ENCODE data around the gene PDAP1. TPM values are rescaled to one million over a fixed set of nuclear protein-coding genes. Genes with fewer than 3 reads are reported as not detected.

The PDAP1 gene
- total and polyA plus RNA-seq, 2 of the 4 experiments (the other 2 are of a cell fraction), result 40.3 to 193 TPM

- peak overlapping the region; percentile 64; the same call in 1 of the 2 replicates for H2AK5ac ChIP-seq (ENCODE audit: low read depth, low read length)
- H3K27ac ChIP-seq (ENCODE audit: insufficient read depth, low read length), result peak overlapping the region; percentile 43; the same call in 1 of the 2 replicates
- dilution Hi-C loops (cut with HindIII; ENCODE audit: low sequenced_read_pairs, unreplicated experiment), result no loop called here
- peaks cover 14% of the 10 kb centered on the region for H3K4me1 ChIP-seq (ENCODE audit: control insufficient read depth, insufficient read depth, low read length)
- in situ Hi-C loops (cut with MboI; ENCODE audit: low sequenced_read_pairs), result no loop called here
- H2AFZ ChIP-seq (replicated peaks; ENCODE audit: low read length, poor library complexity), result peak overlapping the region; percentile 40
- no peak overlapping the region for H3K4me3 ChIP-seq (ENCODE audit: insufficient read depth, low read depth, low read length)
- peaks cover 6% of the 10 kb centered on the region for H3K36me3 ChIP-seq (ENCODE audit: control insufficient read depth, insufficient read depth, low read length)
- H3K4ac ChIP-seq (ENCODE audit: low read depth, low read length), result peak overlapping the region; percentile 64
- H4K8ac ChIP-seq (ENCODE audit: low read depth in 2 of 2, low read length in 2 of 2), result peak overlapping the region in 1 of 2 experiments; percentile 73; a peak in 2 of 4 replicates
- POLR2A ChIA-PET (ENCODE audit: unreplicated experiment), result interaction anchor here (0.6 to 1.2 kb wide), 2 partner anchors 21 to 52 kb away, joined by 3 to 4 read pairs; no protein-coding TSS in a partner anchor
- peak overlapping the region; percentile 85 for H2BK5ac ChIP-seq (ENCODE audit: low read depth, low read length, poor library complexity, severe bottlenecking)
- 0 out of 2 replicates have a peak overlapping the region, but pooled peaks have one; percentile 11 for H3K14ac ChIP-seq (replicated peaks; ENCODE audit: low read depth, low read length)
- DNase-seq (peak; percentile 88), ATAC-seq (ENCODE audit: low read depth) (peak; percentile 45)
- H2BK20ac ChIP-seq (ENCODE audit: low read depth, low read length), result no peak overlapping the region
- H3K23ac ChIP-seq (ENCODE audit: low read depth, low read length), result peak overlapping the region; percentile 66; the same call in 1 of the 2 replicates
- 55% methylated on average over 2 of the region's 7 CpGs; no CpG with 5 or more reads in 1 of the 2 experiments for WGBS, 2 experiments (ENCODE audit: extremely low coverage in 2 of 2, insufficient read length in 1 of 2)
- H2BK120ac ChIP-seq (ENCODE audit: low read depth, low read length), result no peak overlapping the region
- H3K9me1 ChIP-seq (ENCODE audit: insufficient read depth, low read length), result peaks cover 13% of the 10 kb centered on the region
- H3K4me2 ChIP-seq (ENCODE audit: low read depth, low read length), result peak overlapping the region; percentile 30; the same call in 1 of the 2 replicates
- H2AK9ac ChIP-seq (replicated peaks; ENCODE audit: low read depth, low read length, poor library complexity), result peak overlapping the region; percentile 87
- peaks cover 52% of the 10 kb centered on the region for H4K20me1 ChIP-seq (ENCODE audit: insufficient read depth, low read length)
- no peak overlapping the region for H2BK15ac ChIP-seq (ENCODE audit: low read depth, low read length)
- CTCF ChIA-PET, result no interaction called here
- no peak overlapping the region for H3K9ac ChIP-seq (ENCODE audit: low read depth, low read length)
- no peaks in the 10 kb centered on the region for H3K9me3 ChIP-seq (ENCODE audit: control insufficient read depth, insufficient read depth, low read length)
- no peak overlapping the region for H3K18ac ChIP-seq (ENCODE audit: low read depth, low read length)
- no peaks in the 10 kb centered on the region for H3K27me3 ChIP-seq (ENCODE audit: control insufficient read depth, insufficient read depth, low read length)
- TF ChIP-seq MXI1 (IDR thresholded peaks at IDR 0.05; ENCODE audit: borderline replicate concordance, low read depth, low read length), result no peak
- TF ChIP-seq RAD21 (IDR thresholded peaks at IDR 0.05; ENCODE audit: low read length), result no peak
- peak; percentile 23; the same call in 1 of the 2 replicates for TF ChIP-seq MAZ (IDR thresholded peaks at IDR 0.05; ENCODE audit: borderline replicate concordance, low read depth, low read length)
- TF ChIP-seq POLR2A (IDR thresholded peaks at IDR 0.05; ENCODE audit: low read depth, low read length), result no peak
- no peak for TF ChIP-seq MAFK (IDR thresholded peaks at IDR 0.05; ENCODE audit: low read depth, low read length)
- TF ChIP-seq CEBPB (IDR thresholded peaks at IDR 0.05; ENCODE audit: low read depth, low read length), result peak; percentile 67
- peaks cover 20 to 69% of the 10 kb centered on the region in 2 experiments for H3K79me1 ChIP-seq (ENCODE audit: low read depth in 1 of 2, low read length in 2 of 2)
- peak overlapping the region; percentile 44; the same call in 1 of the 2 replicates for H4K91ac ChIP-seq (ENCODE audit: insufficient read depth, low read depth, low read length)
- no peak overlapping the region for H3K56ac ChIP-seq (ENCODE audit: extremely low read depth, insufficient read depth, low read length)
- BruUV-seq (replicated peaks), result no TSS peak
- 0 out of 2 replicates have a peak overlapping the region, but pooled peaks have one; percentile 21 for H4K5ac ChIP-seq (ENCODE audit: low read depth, low read length)
- intact Hi-C loops (cut with micrococcal nuclease), result no loop called here
These were observed 29.3 kb downstream of the PDAP1 start for GRCh38 chr7:99379043-99379577.

All from IMR-90 (cell line).